Activated naive CD8-positive, alpha-beta T cell treated with anti-CD3 and anti-CD28 coated beads, Interleukin-2, amount 10 ng/mL, durations not matched to agents 7 days and 5 days (primary cell): ENCODE measurements around the gene OPA1. TPM values are rescaled to one million over a fixed set of nuclear protein-coding genes. Genes with fewer than 3 reads are reported as not detected.

Source experiments
- total RNA-seq, 2 experiments: library from RNA; stranded (reverse); gene quantifications; one replicate each; pipeline ENCODE4 v1.2.3, GENCODE V29; 2021

OPA1 gene
- total RNA-seq, 2 experiments from 2014 or later, result 55.4 to 57.9 TPM

Other genes with a start within 250 kb of the OPA1 start
- not detected for gene ATP13A5, start 214.5 kb upstream of the OPA1 start, total RNA-seq
- gene ATP13A4, start 38.3 kb upstream of the OPA1 start, total RNA-seq, result 1 to 10 TPM; 4.0 to 4.2 TPM